ENCODE measurements around the gene CCDC12.

Gene CCDC12

GRCh38 chr3:46931631-46932331 is 44.8 kb downstream of the CCDC12 start:
- no peak overlapping the region for H3K4me3 ChIP-seq (ENCODE audit: low read depth, low read length)
- no peak for TF ChIP-seq MYC (IDR thresholded peaks at IDR 0.05; ENCODE audit: low read depth, low read length)
- no peak for TF ChIP-seq MAX (IDR thresholded peaks at IDR 0.05; ENCODE audit: low read depth, low read length)
- no peak for TF ChIP-seq CTCF (IDR thresholded peaks at IDR 0.05; ENCODE audit: low read depth, low read length)
- no peak for TF ChIP-seq POLR2A (IDR thresholded peaks at IDR 0.05; ENCODE audit: extremely low read depth, insufficient read length)
- DNase-seq (ENCODE audit: low read depth): no peak

- H3K4me3 ChIP-seq (ENCODE audit: low read depth, low read length): no peak overlapping the region
- no peak for TF ChIP-seq MAX (IDR thresholded peaks at IDR 0.05; ENCODE audit: low read depth, low read length)
- TF ChIP-seq POLR2A (IDR thresholded peaks at IDR 0.05; ENCODE audit: extremely low read depth, insufficient read length): no peak
- TF ChIP-seq CTCF (IDR thresholded peaks at IDR 0.05; ENCODE audit: low read depth, low read length): no peak
- TF ChIP-seq MYC (IDR thresholded peaks at IDR 0.05; ENCODE audit: low read depth, low read length): no peak
- DNase-seq (ENCODE audit: low read depth): no peak
Observed at GRCh38 chr3:46930945-46931403, 45.6 kb downstream of the CCDC12 start.

- no peak overlapping the region for H3K4me3 ChIP-seq (ENCODE audit: low read depth, low read length)
- TF ChIP-seq CTCF (IDR thresholded peaks at IDR 0.05; ENCODE audit: low read depth, low read length) (no peak), MAX (IDR thresholded peaks at IDR 0.05; ENCODE audit: low read depth, low read length) (no peak), MYC (IDR thresholded peaks at IDR 0.05; ENCODE audit: low read depth, low read length) (no peak), POLR2A (IDR thresholded peaks at IDR 0.05; ENCODE audit: extremely low read depth, insufficient read length) (no peak)
- no peak for DNase-seq (ENCODE audit: low read depth)
Observed at GRCh38 chr3:46930166-46930944, 46.2 kb downstream of the CCDC12 start.

GRCh38 chr3:46929324-46929723 is 47.2 kb downstream of the CCDC12 start:
- peak; percentile 33 for DNase-seq (ENCODE audit: low read depth)
- H3K4me3 ChIP-seq (ENCODE audit: low read depth, low read length): no peak overlapping the region
- TF ChIP-seq MYC (IDR thresholded peaks at IDR 0.05; ENCODE audit: low read depth, low read length): no peak
- no peak for TF ChIP-seq CTCF (IDR thresholded peaks at IDR 0.05; ENCODE audit: low read depth, low read length)
- no peak for TF ChIP-seq MAX (IDR thresholded peaks at IDR 0.05; ENCODE audit: low read depth, low read length)

- TF ChIP-seq CTCF (IDR thresholded peaks at IDR 0.05; ENCODE audit: low read depth, low read length) (no peak), POLR2A (IDR thresholded peaks at IDR 0.05; ENCODE audit: extremely low read depth, insufficient read length) (no peak), MAX (IDR thresholded peaks at IDR 0.05; ENCODE audit: low read depth, low read length) (no peak), MYC (IDR thresholded peaks at IDR 0.05; ENCODE audit: low read depth, low read length) (no peak)
- no peak overlapping the region for H3K4me3 ChIP-seq (ENCODE audit: low read depth, low read length)
- peak; percentile 89 for DNase-seq (ENCODE audit: low read depth)
Observed at GRCh38 chr3:46928282-46928681, 48.3 kb downstream of the CCDC12 start.
